OCI-LY1 (cell line): ENCODE data around the gene KIAA1549.

ENCODE experiments used
- H2AFZ ChIP-seq: fragments of 200-600 bp; sonication (generic), shearing (Covaris generic); 2 replicates; pipeline ENCODE4 v1.6.0; 2014; ENCODE audit warnings: antibody characterized with exemption, mild to moderate bottlenecking, low read length
- H3F3A ChIP-seq: fragments of 200-600 bp; sonication (generic), shearing (Covaris generic); 2 replicates; pipeline ENCODE4 v1.6.0; 2014; ENCODE audit warnings: mild to moderate bottlenecking, antibody characterized with exemption, low read length, moderate library complexity; ENCODE audit not compliant: insufficient read depth
- H3K27ac ChIP-seq: fragments of 200-600 bp; sonication (generic); 2 replicates; pipeline ENCODE4 v1.5.1; 2014; ENCODE audit warnings: low read length, mixed run types, mild to moderate bottlenecking, low read depth; ENCODE audit not compliant: poor library complexity, severe bottlenecking
- H3K27me3 ChIP-seq: fragments of 200-600 bp; sonication (generic); 2 replicates; pipeline ENCODE4 v1.6.0; 2014; ENCODE audit warnings: antibody characterized with exemption, mild to moderate bottlenecking, low read length, moderate library complexity; ENCODE audit not compliant: insufficient read depth
- H3K36me3 ChIP-seq: fragments of 200-600 bp; sonication (generic); 2 replicates; pipeline ENCODE4 v1.6.1; 2014; ENCODE audit warnings: mild to moderate bottlenecking, antibody characterized with exemption, low read length, moderate library complexity, mixed read lengths; ENCODE audit not compliant: insufficient read depth
- H3K4me1 ChIP-seq: fragments of 200-600 bp; sonication (generic); 2 replicates; pipeline ENCODE4 v1.5.1; 2014; ENCODE audit warnings: mild to moderate bottlenecking, low read length, moderate library complexity; ENCODE audit not compliant: insufficient read depth, severe bottlenecking
- H3K4me2 ChIP-seq: fragments of 200-600 bp; sonication (generic), shearing (Covaris generic); 2 replicates; pipeline ENCODE4 v1.6.1; 2014; ENCODE audit warnings: low read length
- H3K4me3 ChIP-seq: fragments of 200-600 bp; sonication (generic); 2 replicates; pipeline ENCODE4 v1.5.1; 2014; ENCODE audit warnings: low read length, low read depth, mild to moderate bottlenecking, mixed read lengths; ENCODE audit not compliant: poor library complexity, severe bottlenecking
- H3K79me2 ChIP-seq: fragments of 200-600 bp; shearing (Covaris generic); 2 replicates; pipeline ENCODE4 v1.6.1; 2016; ENCODE audit warnings: mixed run types, low read length, mixed read lengths; ENCODE audit not compliant: insufficient read depth
- H3K9ac ChIP-seq: fragments of 200-600 bp; sonication (generic), shearing (Covaris generic); 2 replicates; pipeline ENCODE4 v1.6.1; 2014; ENCODE audit warnings: mild to moderate bottlenecking, low read length, mixed read lengths
- H3K9me2 ChIP-seq: fragments of 200-600 bp; sonication (generic), shearing (Covaris generic); 2 replicates; pipeline ENCODE4 v1.6.1; 2014; ENCODE audit warnings: low read depth, mild to moderate bottlenecking, low read length, mixed read lengths
- H3K9me3 ChIP-seq: fragments of 200-600 bp; shearing (Covaris generic); 2 replicates; pipeline ENCODE4 v1.6.1; 2014; ENCODE audit warnings: low read length, mixed read lengths
- H4K20me1 ChIP-seq: fragments of 200-600 bp; sonication (generic), shearing (Covaris generic); 2 replicates; pipeline ENCODE4 v1.6.0; 2016; ENCODE audit warnings: mild to moderate bottlenecking, low read length; ENCODE audit not compliant: insufficient read depth
- CTCF ChIP-seq: fragments of 200-600 bp; sonication (generic), shearing (Covaris generic); IDR thresholded peaks from 2 replicates; pipeline ENCODE4 v1.5.1; 2017; ENCODE audit warnings: mild to moderate bottlenecking, antibody characterized with exemption, low read length, moderate library complexity, mixed read lengths
- EZH2 ChIP-seq: fragments of 200-600 bp; sonication (generic), shearing (Covaris generic); IDR thresholded peaks from 2 replicates; pipeline ENCODE4 v1.8.0; 2017; ENCODE audit warnings: borderline replicate concordance, mixed run types, mild to moderate bottlenecking, antibody characterized with exemption, low read length, moderate library complexity, mixed read lengths

The KIAA1549 gene

DNA sequence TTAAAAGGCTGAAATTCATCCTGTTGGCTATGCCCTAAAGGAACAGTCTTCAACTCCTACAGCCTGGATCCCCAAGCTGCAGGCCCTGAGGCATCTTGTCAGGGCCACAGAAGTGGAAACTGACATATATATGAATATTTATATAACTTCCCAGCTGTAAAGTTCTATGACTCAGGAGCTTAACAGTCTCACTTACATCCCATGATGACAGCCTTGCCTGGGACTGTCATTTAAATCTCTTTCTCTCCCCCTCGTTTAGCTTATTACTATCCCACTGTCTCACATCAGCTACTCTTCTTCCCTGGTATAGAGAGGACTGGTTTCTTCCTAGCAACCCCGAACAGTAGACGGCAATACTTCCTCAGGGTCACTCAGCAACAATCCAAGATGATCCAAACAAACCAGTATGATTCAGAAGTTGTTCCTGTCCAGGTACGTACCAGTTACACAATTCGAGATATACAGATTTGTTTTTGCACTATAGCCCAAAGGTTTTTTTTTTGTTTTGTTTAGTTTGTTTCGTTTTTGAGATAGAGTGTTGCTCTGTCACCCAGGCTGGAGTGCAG, 22.7 kb downstream of the KIAA1549 start:
- Histone ChIP-seq H2AFZ (no peak overlapping the region), H3K4me3 (no peak overlapping the region), H4K20me1 (no peaks in the 10 kb centered on the region), H3K9me2 (no peaks in the 10 kb centered on the region), H3K9ac (no peak overlapping the region), H3K27ac (no peak overlapping the region), H3K4me2 (no peak overlapping the region), H3F3A (no peaks in the 10 kb centered on the region), H3K4me1 (no peaks in the 10 kb centered on the region), H3K36me3 (no peaks in the 10 kb centered on the region), H3K9me3 (no peaks in the 10 kb centered on the region), H3K27me3 (no peaks in the 10 kb centered on the region), H3K79me2 (no peaks in the 10 kb centered on the region)
- no peak for TF ChIP-seq CTCF
- no peak for TF ChIP-seq EZH2

GRCh38 chr7:138957753-138958390, 23.3 kb downstream of the KIAA1549 start:
- no peaks in the 10 kb centered on the region for H4K20me1 ChIP-seq
- H3K36me3 ChIP-seq = no peaks in the 10 kb centered on the region
- no peaks in the 10 kb centered on the region for H3F3A ChIP-seq
- H3K27ac ChIP-seq = no peak overlapping the region
- no peak for TF ChIP-seq EZH2
- no peak overlapping the region for H3K4me2 ChIP-seq
- no peak overlapping the region for H3K9ac ChIP-seq
- H3K9me2 ChIP-seq = no peaks in the 10 kb centered on the region
- no peaks in the 10 kb centered on the region for H3K27me3 ChIP-seq
- H3K4me1 ChIP-seq = no peaks in the 10 kb centered on the region
- no peak overlapping the region for H2AFZ ChIP-seq
- no peaks in the 10 kb centered on the region for H3K79me2 ChIP-seq
- H3K9me3 ChIP-seq = no peaks in the 10 kb centered on the region
- no peak overlapping the region for H3K4me3 ChIP-seq

DNA sequence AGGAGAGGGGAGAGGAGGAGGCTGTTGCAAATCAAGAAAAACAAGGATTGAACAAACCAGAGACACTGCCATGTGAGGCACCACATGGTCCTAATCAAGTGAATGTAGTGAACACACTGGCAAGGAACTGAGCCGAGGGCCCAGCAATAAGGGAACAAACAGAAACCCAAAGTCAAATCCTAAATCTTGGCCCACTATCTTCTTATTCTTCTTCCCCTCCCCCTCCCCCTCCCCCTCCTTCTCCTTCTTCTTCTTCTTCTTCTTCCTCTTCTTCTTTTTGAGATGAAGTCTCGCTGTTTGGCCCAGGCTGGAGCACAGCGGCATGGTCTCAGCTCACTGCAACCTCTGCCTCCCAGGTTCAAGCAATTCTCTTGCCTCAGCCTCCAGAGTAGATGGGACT, 24.0 kb downstream of the KIAA1549 start:
- Histone ChIP-seq H3K27me3 (no peaks in the 10 kb centered on the region), H3K4me1 (no peaks in the 10 kb centered on the region), H3K4me3 (no peak overlapping the region), H3K36me3 (no peaks in the 10 kb centered on the region), H2AFZ (no peak overlapping the region), H3K9me3 (no peaks in the 10 kb centered on the region), H3K9ac (no peak overlapping the region), H4K20me1 (no peaks in the 10 kb centered on the region), H3K9me2 (no peaks in the 10 kb centered on the region), H3K4me2 (no peak overlapping the region), H3K27ac (no peak overlapping the region), H3K79me2 (no peaks in the 10 kb centered on the region), H3F3A (no peaks in the 10 kb centered on the region)
- TF ChIP-seq CTCF (no peak), EZH2 (no peak)
